OCI-LY3 (cell line): Measurements from ENCODE around the gene FOXN4.

ENCODE experiments used
- H2AFZ ChIP-seq: fragments of 200-600, 300-600 bp; shearing (Covaris generic); 2 replicates; pipeline ENCODE4 v1.6.0; 2014; ENCODE audit warnings: antibody characterized with exemption, low read depth, low read length
- H3K27ac ChIP-seq: fragments of 200-600, 300-600 bp; sonication (generic); 2 replicates; pipeline ENCODE4 v1.5.1; 2014; ENCODE audit warnings: mild to moderate bottlenecking, low read length, moderate library complexity, mixed read lengths
- H3K27me3 ChIP-seq: fragments of 200-600, 300-600 bp; sonication (generic); 2 replicates; pipeline ENCODE4 v1.6.1; 2014; ENCODE audit warnings: low read depth, low read length, mixed read lengths
- H3K36me3 ChIP-seq: fragments of 200-600, 300-600 bp; sonication (generic); replicated peaks from 2 replicates; pipeline ENCODE3; 2014; ENCODE audit warnings: low read depth, low read length, mixed read lengths
- H3K4me1 ChIP-seq: fragments of 300-600, 200-600 bp; sonication (generic); 2 replicates; pipeline ENCODE4 v1.6.1; 2014; ENCODE audit warnings: low read length, mixed read lengths
- H3K4me2 ChIP-seq: fragments of 200-600, 300-600 bp; sonication (generic); 2 replicates; pipeline ENCODE4 v1.6.1; 2014; ENCODE audit warnings: low read length, mixed read lengths
- H3K4me3 ChIP-seq: fragments of 300-600, 200-600 bp; sonication (generic); 2 replicates; pipeline ENCODE4 v1.5.1; 2014; ENCODE audit warnings: antibody characterized with exemption, mild to moderate bottlenecking, low read length, moderate library complexity
- H3K79me2 ChIP-seq: fragments of 300-600, 200-600 bp; shearing (Covaris generic); 2 replicates; pipeline ENCODE4 v1.6.1; 2014; ENCODE audit warnings: mild to moderate bottlenecking, low read length, mixed read lengths
- H3K9ac ChIP-seq: fragments of 300-600, 200-600 bp; shearing (Covaris generic); 2 replicates; pipeline ENCODE4 v1.6.0; 2014; ENCODE audit warnings: mild to moderate bottlenecking, low read length, moderate library complexity
- H3K9me3 ChIP-seq: fragments of 200-600, 300-600 bp; shearing (Covaris generic); 2 replicates; pipeline ENCODE4 v1.6.1; 2014; ENCODE audit warnings: low read length, mixed read lengths; ENCODE audit not compliant: insufficient read depth
- H4K20me1 ChIP-seq: fragments of 200-600, 300-600 bp; sonication (generic); 2 replicates; pipeline ENCODE4 v1.6.1; 2016; ENCODE audit warnings: low read length, mixed read lengths; ENCODE audit not compliant: insufficient read depth
- EZH2phosphoT487 ChIP-seq: fragments of 200-600 bp; shearing (Covaris generic); IDR thresholded peaks from 2 replicates; pipeline ENCODE4 v1.6.1; 2018; ENCODE audit warnings: antibody characterized with exemption, mixed run types, low read depth
- TF ChIP-seq, protein P1 (sequence below): fragments of 200-600, 300-600 bp; sonication (generic); IDR thresholded peaks from 2 replicates; pipeline ENCODE4 v1.5.1; 2014; ENCODE audit warnings: antibody characterized with exemption, low read length, low read depth

Gene FOXN4

DNA sequence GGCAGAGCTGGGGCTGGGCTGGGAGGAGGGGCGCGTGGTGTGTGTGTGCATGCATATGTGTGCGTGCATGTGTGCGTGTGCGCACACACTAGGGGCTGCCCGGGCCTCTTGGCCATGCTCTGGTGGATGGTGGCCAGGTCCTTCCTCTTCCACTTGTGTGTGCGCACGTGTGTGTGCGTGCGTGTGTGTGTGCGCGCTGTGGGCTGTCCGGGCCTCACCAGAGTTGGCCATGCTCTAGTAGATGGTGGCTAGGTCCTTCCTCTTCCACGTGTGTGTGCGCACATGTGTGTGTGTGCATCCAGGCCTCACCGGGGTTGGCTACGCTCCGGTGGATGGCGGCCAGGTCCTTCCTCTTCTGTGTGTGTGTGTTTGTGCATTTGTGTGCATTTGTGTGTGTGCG is 24.7 kb downstream of the FOXN4 start:
- Histone ChIP-seq H3K4me2 (no peak overlapping the region), H3K9me3 (no peaks in the 10 kb centered on the region), H3K36me3 (no peaks in the 10 kb centered on the region), H4K20me1 (no peaks in the 10 kb centered on the region), H3K27ac (no peak overlapping the region), H3K27me3 (no peaks in the 10 kb centered on the region), H3K9ac (no peak overlapping the region), H2AFZ (no peak overlapping the region), H3K4me3 (no peak overlapping the region), H3K79me2 (no peaks in the 10 kb centered on the region), H3K4me1 (no peaks in the 10 kb centered on the region)
- TF ChIP-seq, protein P1, sequence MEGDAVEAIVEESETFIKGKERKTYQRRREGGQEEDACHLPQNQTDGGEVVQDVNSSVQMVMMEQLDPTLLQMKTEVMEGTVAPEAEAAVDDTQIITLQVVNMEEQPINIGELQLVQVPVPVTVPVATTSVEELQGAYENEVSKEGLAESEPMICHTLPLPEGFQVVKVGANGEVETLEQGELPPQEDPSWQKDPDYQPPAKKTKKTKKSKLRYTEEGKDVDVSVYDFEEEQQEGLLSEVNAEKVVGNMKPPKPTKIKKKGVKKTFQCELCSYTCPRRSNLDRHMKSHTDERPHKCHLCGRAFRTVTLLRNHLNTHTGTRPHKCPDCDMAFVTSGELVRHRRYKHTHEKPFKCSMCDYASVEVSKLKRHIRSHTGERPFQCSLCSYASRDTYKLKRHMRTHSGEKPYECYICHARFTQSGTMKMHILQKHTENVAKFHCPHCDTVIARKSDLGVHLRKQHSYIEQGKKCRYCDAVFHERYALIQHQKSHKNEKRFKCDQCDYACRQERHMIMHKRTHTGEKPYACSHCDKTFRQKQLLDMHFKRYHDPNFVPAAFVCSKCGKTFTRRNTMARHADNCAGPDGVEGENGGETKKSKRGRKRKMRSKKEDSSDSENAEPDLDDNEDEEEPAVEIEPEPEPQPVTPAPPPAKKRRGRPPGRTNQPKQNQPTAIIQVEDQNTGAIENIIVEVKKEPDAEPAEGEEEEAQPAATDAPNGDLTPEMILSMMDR, result no peak
- TF ChIP-seq EZH2phosphoT487, result no peak

GRCh38 chr12:109281452-109281851 is 27.6 kb downstream of the FOXN4 start:
- no peaks in the 10 kb centered on the region for H3K4me1 ChIP-seq
- peaks cover 2% of the 10 kb centered on the region; the same call in 1 of the 2 replicates for H3K27me3 ChIP-seq
- TF ChIP-seq, protein P1, result no peak
- no peak for TF ChIP-seq EZH2phosphoT487
- H3K27ac ChIP-seq, result no peak overlapping the region
- H3K9ac ChIP-seq, result no peak overlapping the region
- no peak overlapping the region for H3K4me2 ChIP-seq
- no peaks in the 10 kb centered on the region for H3K79me2 ChIP-seq
- H4K20me1 ChIP-seq, result no peaks in the 10 kb centered on the region
- H2AFZ ChIP-seq, result no peak overlapping the region
- H3K4me3 ChIP-seq, result no peak overlapping the region
- H3K36me3 ChIP-seq, result no peaks in the 10 kb centered on the region
- H3K9me3 ChIP-seq, result no peaks in the 10 kb centered on the region

DNA sequence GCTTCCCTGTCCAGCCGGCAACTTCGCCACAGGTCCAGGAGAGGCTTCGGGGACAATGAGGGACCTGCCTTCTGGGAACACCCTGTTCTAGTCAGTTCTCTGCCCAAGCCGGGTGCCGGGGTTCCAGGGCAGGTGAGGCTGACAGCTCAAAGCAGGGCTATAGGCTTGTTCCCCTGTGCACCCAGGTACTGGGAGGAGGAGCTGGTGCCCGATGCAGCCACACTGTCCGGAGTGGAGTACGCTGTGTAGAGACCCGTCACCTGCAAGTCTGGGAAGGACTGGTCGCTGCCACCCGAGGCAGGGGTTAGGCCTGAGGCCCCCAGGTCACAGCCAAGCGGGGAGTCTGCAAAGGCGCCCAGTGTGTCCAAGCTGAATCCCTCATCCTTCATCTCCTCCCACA is 29.6 kb downstream of the FOXN4 start:
- Histone ChIP-seq H3K4me1 (no peaks in the 10 kb centered on the region), H3K36me3 (no peaks in the 10 kb centered on the region), H3K9ac (no peak overlapping the region), H3K4me3 (no peak overlapping the region), H3K79me2 (no peaks in the 10 kb centered on the region), H3K4me2 (no peak overlapping the region), H3K27ac (no peak overlapping the region), H3K9me3 (no peaks in the 10 kb centered on the region), H4K20me1 (no peaks in the 10 kb centered on the region), H3K27me3 (peaks cover 7% of the 10 kb centered on the region; the same call in 1 of the 2 replicates), H2AFZ (no peak overlapping the region)
- TF ChIP-seq, protein P1, result no peak
- TF ChIP-seq EZH2phosphoT487, result no peak

GRCh38 chr12:109278912-109279311 is 30.2 kb downstream of the FOXN4 start:
- H3K27ac ChIP-seq, result no peak overlapping the region

More at GRCh38 chr12:109278912-109279311, 30.2 kb downstream of the FOXN4 start:
- H3K27me3 ChIP-seq, result peaks cover 7% of the 10 kb centered on the region; the same call in 1 of the 2 replicates
- no peaks in the 10 kb centered on the region for H3K79me2 ChIP-seq
- no peak overlapping the region for H3K4me2 ChIP-seq
- no peak overlapping the region for H3K9ac ChIP-seq
- H4K20me1 ChIP-seq, result no peaks in the 10 kb centered on the region
- TF ChIP-seq, protein P1, result no peak
- TF ChIP-seq EZH2phosphoT487, result no peak
- no peak overlapping the region for H3K4me3 ChIP-seq
- H3K4me1 ChIP-seq, result no peaks in the 10 kb centered on the region
- no peaks in the 10 kb centered on the region for H3K36me3 ChIP-seq
- no peaks in the 10 kb centered on the region for H3K9me3 ChIP-seq
- no peak overlapping the region for H2AFZ ChIP-seq
